Duodenal mucosa (tissue), 2 donors: ENCODE results near the gene DYNLT3.

Experiments
- H3K27ac ChIP-seq: one replicate; pipeline ENCODE4 v1.7.0; 2013; ENCODE audit warnings: low read depth, low read length
- H3K27me3 ChIP-seq, 2 donors: one replicate each; pipeline ENCODE4 v1.7.0; 2013; ENCODE audit warnings: low read length in 2 of 2, control low read depth in 1 of 2; ENCODE audit not compliant: insufficient read depth in 2 of 2, control insufficient read depth in 1 of 2
- H3K36me3 ChIP-seq, 2 donors: one replicate each; pipeline ENCODE4 v1.7.0; 2013; ENCODE audit warnings: low read length in 2 of 2, control low read depth in 1 of 2; ENCODE audit not compliant: insufficient read depth in 2 of 2, control insufficient read depth in 1 of 2
- H3K4me1 ChIP-seq, 2 donors: one replicate each; pipeline ENCODE4 v1.7.0; 2013; ENCODE audit warnings: low read length in 2 of 2, control low read depth in 1 of 2; ENCODE audit not compliant: insufficient read depth in 2 of 2, control insufficient read depth in 1 of 2
- H3K4me3 ChIP-seq, 2 donors: one replicate each; pipeline ENCODE4 v1.7.0; 2013; ENCODE audit warnings: low read length in 2 of 2, low read depth in 1 of 2
- H3K9ac ChIP-seq, 2 donors: one replicate each; pipeline ENCODE4 v1.7.0; 2013; ENCODE audit warnings: low read length in 2 of 2, low read depth in 1 of 2
- H3K9me3 ChIP-seq, 2 donors: one replicate each; pipeline ENCODE4 v1.7.0; 2013; ENCODE audit warnings: low read length in 2 of 2, control low read depth in 1 of 2; ENCODE audit not compliant: control insufficient read depth in 1 of 2

Gene DYNLT3

GRCh38 chrX:37799936-37800335 is 47.4 kb downstream of the DYNLT3 start:
- Histone ChIP-seq H3K4me1 (peaks cover 7% of the 10 kb centered on the region in 2 donors), H3K9ac (no peak overlapping the region), H3K27me3 (no peaks in the 10 kb centered on the region), H3K4me3 (no peak overlapping the region), H3K27ac (no peak overlapping the region), H3K9me3 (no peaks in the 10 kb centered on the region), H3K36me3 (no peaks in the 10 kb centered on the region)

DNA sequence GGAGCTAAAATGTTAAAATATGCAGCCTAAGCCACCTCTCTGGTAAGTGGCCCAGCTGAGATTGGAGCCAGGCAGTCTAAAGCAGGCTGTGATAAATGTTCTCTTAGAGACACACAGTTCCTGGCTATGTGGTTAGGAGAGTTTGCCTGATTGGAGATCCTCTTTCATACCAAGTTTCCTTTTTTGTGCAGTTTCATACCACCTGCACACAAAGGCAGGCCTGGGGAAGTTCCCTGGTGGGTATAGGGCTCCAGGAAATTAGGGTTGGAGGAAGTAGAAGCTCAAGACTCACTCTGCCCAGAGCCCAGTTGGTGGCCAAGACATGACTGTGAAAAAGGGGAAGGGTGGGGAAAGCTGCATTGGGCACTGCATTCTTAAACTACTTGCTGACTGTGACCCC is 50.6 kb downstream of the DYNLT3 start:
- no peak overlapping the region for H3K4me3 ChIP-seq
- no peaks in the 10 kb centered on the region for H3K9me3 ChIP-seq
- H3K27ac ChIP-seq: no peak overlapping the region
- H3K4me1 ChIP-seq: peaks cover 7% of the 10 kb centered on the region in 2 donors
- no peaks in the 10 kb centered on the region for H3K36me3 ChIP-seq
- no peak overlapping the region for H3K9ac ChIP-seq
- H3K27me3 ChIP-seq: no peaks in the 10 kb centered on the region

DNA sequence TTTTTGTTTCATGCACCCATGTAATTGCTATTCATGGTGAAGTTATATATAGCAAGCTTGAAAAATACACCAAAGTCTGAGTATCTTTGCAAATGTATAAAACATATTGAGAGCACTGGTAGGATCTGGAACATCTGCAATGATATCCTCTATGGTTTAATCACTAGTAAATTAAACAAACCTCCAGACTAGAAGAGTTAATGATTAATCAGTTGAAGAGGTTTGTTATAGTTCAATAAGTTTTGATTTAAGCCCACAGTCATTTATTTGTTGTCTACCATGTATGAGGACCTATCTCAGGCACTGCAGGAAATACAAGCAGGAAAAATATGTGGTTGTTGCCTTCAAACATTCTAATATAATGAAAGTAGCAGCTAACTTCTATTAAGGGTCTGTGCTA is 51.1 kb downstream of the DYNLT3 start:
- no peak overlapping the region for H3K27ac ChIP-seq
- H3K27me3 ChIP-seq: no peaks in the 10 kb centered on the region
- no peak overlapping the region for H3K4me3 ChIP-seq
- H3K9me3 ChIP-seq: no peaks in the 10 kb centered on the region
- H3K9ac ChIP-seq: no peak overlapping the region
- peaks cover 7% of the 10 kb centered on the region in 2 donors for H3K4me1 ChIP-seq
- H3K36me3 ChIP-seq: no peaks in the 10 kb centered on the region
